CD14-positive monocyte (primary cell): Measurements from ENCODE around the gene EIF4A3. TPM values are rescaled to one million over a fixed set of nuclear protein-coding genes. Genes with fewer than 3 reads are reported as not detected.

Experiments used
- DNase-seq, 3 donors: peaks; one replicate each; pipeline ENCODE4 v3.0.0-alpha.2; 2011 to 2022
- H2AFZ ChIP-seq: 2 replicates; pipeline ENCODE4 v1.6.0; 2012; ENCODE audit warnings: mild to moderate bottlenecking, low read depth, low read length, inconsistent platforms; ENCODE audit not compliant: insufficient read depth, poor library complexity, severe bottlenecking
- H3K27ac ChIP-seq, 2 donors: 1 replicate in 1 of 2; 2 replicates in 1 of 2; pipeline ENCODE4 v1.5.1; 2012 to 2013; ENCODE audit warnings: low read length in 2 of 2, control low read depth in 1 of 2, inconsistent platforms in 1 of 2, low read depth in 1 of 2, mild to moderate bottlenecking in 1 of 2
- H3K27me3 ChIP-seq, 2 donors: one replicate each; pipeline versions ENCODE4 v1.6.0 to v1.6.1; 2011 to 2013; ENCODE audit warnings: low read length in 2 of 2; ENCODE audit not compliant: control insufficient read depth in 2 of 2, insufficient read depth in 2 of 2
- H3K36me3 ChIP-seq, 2 donors: replicated peaks in 1 of 2; 1 replicate in 1 of 2; 2 replicates in 1 of 2; pipeline versions ENCODE4 v1.5.1 to v1.6.1; 2012 to 2013; ENCODE audit warnings: low read length in 2 of 2, control low read depth in 1 of 2, inconsistent platforms in 1 of 2, mild to moderate bottlenecking in 1 of 2; ENCODE audit not compliant: insufficient read depth in 2 of 2, control insufficient read depth in 1 of 2
- H3K4me1 ChIP-seq, 2 donors: 1 replicate in 1 of 2; 2 replicates in 1 of 2; pipeline versions ENCODE4 v1.5.1 to v1.6.1; 2012 to 2013; ENCODE audit warnings: low read length in 2 of 2, control low read depth in 1 of 2, inconsistent platforms in 1 of 2, mild to moderate bottlenecking in 1 of 2, moderate library complexity in 1 of 2; ENCODE audit not compliant: insufficient read depth in 2 of 2, control insufficient read depth in 1 of 2
- H3K4me2 ChIP-seq: replicated peaks from 2 replicates; pipeline ENCODE3; 2012; ENCODE audit warnings: low read length, moderate library complexity, mild to moderate bottlenecking; ENCODE audit not compliant: poor library complexity, severe bottlenecking; ENCODE audit errors: extremely low read depth
- H3K4me3 ChIP-seq, 3 experiments: fragments of 200-600 bp in 1 of 3; sonication (generic) in 1 of 3; replicated peaks in 1 of 3; 1 replicate in 2 of 3; 2 replicates in 1 of 3; pipeline ENCODE4 v1.5.1; 2011 to 2013; ENCODE audit warnings: low read length in 3 of 3, mild to moderate bottlenecking in 3 of 3, control low read depth in 2 of 3, low read depth in 2 of 3, inconsistent platforms in 1 of 3, moderate library complexity in 1 of 3
- H3K79me2 ChIP-seq: 2 replicates; pipeline ENCODE4 v1.6.0; 2012; ENCODE audit warnings: mild to moderate bottlenecking, control low read depth, inconsistent platforms, low read length, moderate library complexity; ENCODE audit not compliant: insufficient read depth
- H3K9ac ChIP-seq: 2 replicates; pipeline ENCODE4 v1.6.0; 2017; ENCODE audit warnings: low read length, mild to moderate bottlenecking; ENCODE audit not compliant: insufficient read depth, poor library complexity, severe bottlenecking
- H3K9me3 ChIP-seq, 2 donors: replicated peaks in 1 of 2; 1 replicate in 1 of 2; 2 replicates in 1 of 2; pipeline versions ENCODE4 v1.5.1 to v1.6.1; 2012 to 2013; ENCODE audit warnings: low read length in 2 of 2, control low read depth in 1 of 2; ENCODE audit not compliant: control insufficient read depth in 1 of 2, insufficient read depth in 1 of 2
- H4K20me1 ChIP-seq: 2 replicates; pipeline ENCODE4 v1.6.0; 2012; ENCODE audit warnings: mild to moderate bottlenecking, low read length, control low read depth, moderate library complexity; ENCODE audit not compliant: insufficient read depth
- H3K27ac Mint-ChIP-seq, 7 donors: one replicate each; pipeline ENCODE4 v1.8.0; 2020; ENCODE audit warnings: mild to moderate bottlenecking in 7 of 7, mixed read lengths in 7 of 7, moderate library complexity in 6 of 7, inconsistent platforms in 2 of 7
- H3K27me3 Mint-ChIP-seq, 3 donors: one replicate each; pipeline ENCODE4 v1.8.0; 2021 to 2022; ENCODE audit warnings: low read depth in 3 of 3, mild to moderate bottlenecking in 3 of 3, mixed read lengths in 3 of 3, moderate library complexity in 3 of 3, inconsistent platforms in 1 of 3
- H3K36me3 Mint-ChIP-seq, 2 donors: one replicate each; pipeline ENCODE4 v1.8.0; 2020; ENCODE audit warnings: mixed read lengths in 2 of 2, inconsistent platforms in 1 of 2, mild to moderate bottlenecking in 1 of 2
- H3K4me1 Mint-ChIP-seq: one replicate; pipeline ENCODE4 v1.8.0; 2020; ENCODE audit warnings: mild to moderate bottlenecking, mixed read lengths
- H3K4me3 Mint-ChIP-seq, 2 donors: one replicate each; pipeline ENCODE4 v1.8.0; 2020; ENCODE audit warnings: mild to moderate bottlenecking in 2 of 2, mixed read lengths in 2 of 2, moderate library complexity in 1 of 2
- H3K9me3 Mint-ChIP-seq, 7 donors: one replicate each; pipeline ENCODE4 v1.8.0; 2020 to 2022; ENCODE audit warnings: mixed read lengths in 7 of 7, mild to moderate bottlenecking in 6 of 7, moderate library complexity in 6 of 7, inconsistent platforms in 2 of 7
- WGBS: methylation state at CpG from one replicate; pipeline ENCODE4 v1.1.5; 2013; ENCODE audit warnings: missing lambda C conversion rate; ENCODE audit not compliant: insufficient coverage; 5-methylcytosine and 5-hydroxymethylcytosine counted together
- intact Hi-C, 2 donors: fragments of 100-400 bp; cut with micrococcal nuclease; formaldehyde crosslinking; loops; one replicate each; pipeline versions ENCODE4 v1.15.0 to v1.15.1; 2023
- polyA plus RNA-seq, 3 donors: library from polyadenylated mRNA; depleted of rRNA in 1 of 3; unstranded in 2 of 3; stranded (reverse) in 1 of 3; fragments of 300-500 nt in 2 of 3; fragments of >200 nt in 1 of 3; fragmentation: Illumina TruSeq in 2 of 3; gene quantifications; 1 replicate in 2 of 3; 2 replicates in 1 of 3; pipeline ENCODE4 v1.2.3, GENCODE V29; 2012 to 2021
- TF ChIP-seq, protein P1 (sequence below): fragments of 200-600 bp; IDR thresholded peaks from one replicate; pipeline ENCODE4 v1.8.0; 2022; ENCODE audit warnings: antibody characterized with exemption, mild to moderate bottlenecking

The EIF4A3 gene
- polyA plus RNA-seq, 3 donors = 101 to 180 (median 106) TPM

- intact Hi-C loops = no loop called here
- no peak overlapping the region for H3K27ac ChIP-seq
- no peaks in the 10 kb centered on the region for H3K27me3 ChIP-seq
- Mint-ChIP-seq H3K9me3 (peaks cover 0 to 2% (median 0%) of the 10 kb centered on the region in 7 donors), H3K4me1 (no peaks in the 10 kb centered on the region), H3K27me3 (peaks cover 0 to 2% (median 0%) of the 10 kb centered on the region in 3 donors), H3K36me3 (peaks cover 44 to 71% of the 10 kb centered on the region in 2 donors), H3K27ac (no peak overlapping the region), H3K4me3 (no peak overlapping the region)
- no peak overlapping the region for H3K4me2 ChIP-seq
- 96% methylated on average over 26 of the region's 31 CpGs for WGBS
- no peaks in the 10 kb centered on the region for H3K79me2 ChIP-seq
- no peak overlapping the region for H3K9ac ChIP-seq
- DNase-seq = no peak
- no peaks in the 10 kb centered on the region for H3K9me3 ChIP-seq
- no peaks in the 10 kb centered on the region for H3K4me1 ChIP-seq
- H3K4me3 ChIP-seq = no peak overlapping the region
- H2AFZ ChIP-seq = no peak overlapping the region
- H4K20me1 ChIP-seq = no peaks in the 10 kb centered on the region
- H3K36me3 ChIP-seq = peaks cover 28 to 34% of the 10 kb centered on the region in 2 donors
- TF ChIP-seq, protein P1, sequence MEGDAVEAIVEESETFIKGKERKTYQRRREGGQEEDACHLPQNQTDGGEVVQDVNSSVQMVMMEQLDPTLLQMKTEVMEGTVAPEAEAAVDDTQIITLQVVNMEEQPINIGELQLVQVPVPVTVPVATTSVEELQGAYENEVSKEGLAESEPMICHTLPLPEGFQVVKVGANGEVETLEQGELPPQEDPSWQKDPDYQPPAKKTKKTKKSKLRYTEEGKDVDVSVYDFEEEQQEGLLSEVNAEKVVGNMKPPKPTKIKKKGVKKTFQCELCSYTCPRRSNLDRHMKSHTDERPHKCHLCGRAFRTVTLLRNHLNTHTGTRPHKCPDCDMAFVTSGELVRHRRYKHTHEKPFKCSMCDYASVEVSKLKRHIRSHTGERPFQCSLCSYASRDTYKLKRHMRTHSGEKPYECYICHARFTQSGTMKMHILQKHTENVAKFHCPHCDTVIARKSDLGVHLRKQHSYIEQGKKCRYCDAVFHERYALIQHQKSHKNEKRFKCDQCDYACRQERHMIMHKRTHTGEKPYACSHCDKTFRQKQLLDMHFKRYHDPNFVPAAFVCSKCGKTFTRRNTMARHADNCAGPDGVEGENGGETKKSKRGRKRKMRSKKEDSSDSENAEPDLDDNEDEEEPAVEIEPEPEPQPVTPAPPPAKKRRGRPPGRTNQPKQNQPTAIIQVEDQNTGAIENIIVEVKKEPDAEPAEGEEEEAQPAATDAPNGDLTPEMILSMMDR = no peak
Observed at GRCh38 chr17:80117491-80118401, 29.2 kb downstream of the EIF4A3 start.

- Histone ChIP-seq H3K4me2 (no peak overlapping the region), H3K4me3 (no peak overlapping the region), H2AFZ (no peak overlapping the region), H3K79me2 (no peaks in the 10 kb centered on the region), H3K9me3 (no peaks in the 10 kb centered on the region), H3K36me3 (peaks cover 36 to 42% of the 10 kb centered on the region in 2 donors), H3K27ac (no peak overlapping the region), H3K27me3 (no peaks in the 10 kb centered on the region), H3K4me1 (no peaks in the 10 kb centered on the region), H4K20me1 (no peaks in the 10 kb centered on the region), H3K9ac (no peak overlapping the region)
- intact Hi-C loops = no loop called here
- no peak overlapping the region for H3K4me3 Mint-ChIP-seq
- peaks cover 0 to 2% (median 0%) of the 10 kb centered on the region in 3 donors for H3K27me3 Mint-ChIP-seq
- H3K27ac Mint-ChIP-seq = peak overlapping the region in 2 of 7 donors; percentile 17 to 76
- WGBS = 87% methylated on average over 9 of the region's 13 CpGs
- no peak for DNase-seq
- peaks cover 0 to 2% (median 0%) of the 10 kb centered on the region in 7 donors for H3K9me3 Mint-ChIP-seq
- H3K4me1 Mint-ChIP-seq = no peaks in the 10 kb centered on the region
- TF ChIP-seq, protein P1 = no peak
- H3K36me3 Mint-ChIP-seq = peaks cover 48 to 79% of the 10 kb centered on the region in 2 donors
Observed at GRCh38 chr17:80116921-80117380, 30.0 kb downstream of the EIF4A3 start.
